Mammary epithelial cell (primary cell): ENCODE data around the gene SLC24A3.

Source experiments
- EZH2 ChIP-seq: IDR thresholded peaks from 2 replicates; pipeline ENCODE4 v1.6.1; 2012; ENCODE audit warnings: low read length, inconsistent platforms, borderline replicate concordance
- TF ChIP-seq, protein P1 (sequence below), 2 donors: IDR thresholded peaks in 1 of 2; conservative IDR thresholded peaks in 1 of 2; 2 replicates each; pipeline ENCODE4 v1.5.1; 2011 to 2012; ENCODE audit warnings: inconsistent platforms in 2 of 2, low read length in 2 of 2, mild to moderate bottlenecking in 2 of 2, control low read depth in 1 of 2, low read depth in 1 of 2; ENCODE audit not compliant: insufficient read depth in 1 of 2; ENCODE audit errors: extremely low read depth in 1 of 2

DNA sequence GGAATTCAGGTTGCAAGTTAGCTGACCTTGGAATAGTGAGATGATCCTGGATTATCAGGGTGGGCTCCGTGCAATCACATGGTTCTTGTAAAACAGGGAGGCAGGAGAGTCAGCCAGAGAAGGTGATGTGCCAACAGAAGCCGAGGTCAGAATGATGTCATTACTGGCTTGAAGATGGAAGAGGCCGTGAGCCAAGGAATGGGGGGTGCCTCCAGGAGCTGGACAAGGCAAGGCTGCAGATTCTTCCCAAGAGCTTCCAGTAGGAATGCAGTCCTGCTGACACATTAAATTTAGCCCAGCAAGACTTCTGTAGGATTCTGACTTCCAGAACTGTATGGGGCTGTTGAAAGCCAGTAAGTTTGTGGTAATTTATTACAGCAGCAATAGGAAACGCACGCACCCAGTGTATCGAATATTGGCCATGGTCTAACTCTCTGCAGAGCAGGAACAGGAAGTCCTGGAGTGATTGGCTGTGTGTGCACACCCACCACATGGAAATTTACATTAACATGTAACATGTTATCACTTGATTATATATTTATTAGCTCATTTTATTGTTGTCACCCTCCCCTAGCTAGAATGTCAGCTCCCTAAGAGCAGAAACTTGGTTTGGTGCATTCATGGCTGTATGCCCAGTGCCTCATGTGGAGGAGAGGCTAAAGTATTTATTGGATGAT, 19.1 kb downstream of the SLC24A3 start:
- TF ChIP-seq, protein P1, sequence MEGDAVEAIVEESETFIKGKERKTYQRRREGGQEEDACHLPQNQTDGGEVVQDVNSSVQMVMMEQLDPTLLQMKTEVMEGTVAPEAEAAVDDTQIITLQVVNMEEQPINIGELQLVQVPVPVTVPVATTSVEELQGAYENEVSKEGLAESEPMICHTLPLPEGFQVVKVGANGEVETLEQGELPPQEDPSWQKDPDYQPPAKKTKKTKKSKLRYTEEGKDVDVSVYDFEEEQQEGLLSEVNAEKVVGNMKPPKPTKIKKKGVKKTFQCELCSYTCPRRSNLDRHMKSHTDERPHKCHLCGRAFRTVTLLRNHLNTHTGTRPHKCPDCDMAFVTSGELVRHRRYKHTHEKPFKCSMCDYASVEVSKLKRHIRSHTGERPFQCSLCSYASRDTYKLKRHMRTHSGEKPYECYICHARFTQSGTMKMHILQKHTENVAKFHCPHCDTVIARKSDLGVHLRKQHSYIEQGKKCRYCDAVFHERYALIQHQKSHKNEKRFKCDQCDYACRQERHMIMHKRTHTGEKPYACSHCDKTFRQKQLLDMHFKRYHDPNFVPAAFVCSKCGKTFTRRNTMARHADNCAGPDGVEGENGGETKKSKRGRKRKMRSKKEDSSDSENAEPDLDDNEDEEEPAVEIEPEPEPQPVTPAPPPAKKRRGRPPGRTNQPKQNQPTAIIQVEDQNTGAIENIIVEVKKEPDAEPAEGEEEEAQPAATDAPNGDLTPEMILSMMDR (conservative IDR thresholded peaks at IDR 0.05 in 1 of 2, IDR thresholded peaks at IDR 0.05 in 1 of 2; ENCODE audit: extremely low read depth in 1 of 2, insufficient read depth in 1 of 2, low read depth in 1 of 2, low read length in 2 of 2) = no peak
- no peak for TF ChIP-seq EZH2
